Kidney (tissue), 14 donors: ENCODE measurements around the gene INSM2. TPM values are rescaled to one million over a fixed set of nuclear protein-coding genes. Genes with fewer than 3 reads are reported as not detected.
A peak's percentile ranks its signal among the peaks of the same experiment; 100 is the strongest.

Source experiments
- DNase-seq, 5 donors: peaks; one replicate each; pipeline ENCODE4 v3.0.0-alpha.2; 2013 to 2020
- FAIRE-seq: peaks from 2 replicates; lab custom pipeline; 2012; peaks lifted over from hg19 to GRCh38; lab: Jason Lieb, UNC
- H3K27ac ChIP-seq, 2 donors: one replicate each; pipeline ENCODE4 v1.7.0; 2013; ENCODE audit warnings: low read depth in 2 of 2, low read length in 2 of 2, inconsistent platforms in 1 of 2
- H3K27me3 ChIP-seq: one replicate; pipeline ENCODE4 v1.7.1; 2013; ENCODE audit warnings: low read length, inconsistent platforms; ENCODE audit not compliant: control insufficient read depth, insufficient read depth
- H3K36me3 ChIP-seq, 3 donors: one replicate each; pipeline versions ENCODE4 v1.7.0 to v1.7.1; 2013; ENCODE audit warnings: low read length in 3 of 3, control low read depth in 1 of 3, inconsistent platforms in 1 of 3; ENCODE audit not compliant: insufficient read depth in 3 of 3, control insufficient read depth in 2 of 3
- H3K4me1 ChIP-seq, 3 donors: one replicate each; pipeline versions ENCODE4 v1.7.0 to v1.7.1; 2013; ENCODE audit warnings: low read length in 3 of 3, inconsistent platforms in 1 of 3, low read depth in 1 of 3; ENCODE audit not compliant: control insufficient read depth in 2 of 3, insufficient read depth in 2 of 3
- H3K4me3 ChIP-seq, 3 donors: one replicate each; pipeline versions ENCODE4 v1.7.0 to v1.8.1; 2013; ENCODE audit warnings: low read length in 3 of 3, control low read depth in 1 of 3, inconsistent platforms in 1 of 3
- H3K9ac ChIP-seq, 3 donors: one replicate each; pipeline versions ENCODE4 v1.7.0 to v1.7.1; 2013; ENCODE audit warnings: low read length in 3 of 3, control low read depth in 1 of 3, inconsistent platforms in 1 of 3
- H3K9me3 ChIP-seq, 3 donors: one replicate each; pipeline versions ENCODE4 v1.7.0 to v1.7.1; 2013; ENCODE audit warnings: low read length in 3 of 3, control low read depth in 1 of 3, inconsistent platforms in 1 of 3; ENCODE audit not compliant: control insufficient read depth in 2 of 3, insufficient read depth in 1 of 3
- intact Hi-C: fragments of 100-400 bp; cut with DNase I; formaldehyde crosslinking; loops from one replicate; pipeline ENCODE4 v1.11.1; 2022
- polyA plus RNA-seq: library from polyadenylated mRNA; stranded (reverse); fragments of 350-450 nt; fragmentation: Illumina TruSeq; extraction: RNeasy Lipid Tissue Mini Kit (QIAGEN cat#74804); gene quantifications from one replicate; pipeline ENCODE4 v1.2.3, GENCODE V29; 2014; ENCODE audit warnings: low read depth, low replicate concordance; ENCODE audit not compliant: insufficient read depth
- total RNA-seq: library from RNA; stranded (reverse); fragmentation: NEBNext Ultra II Directional; extraction: Animal tissue kit (Norgen Biotek cat#: 25700); gene quantifications from one replicate; pipeline ENCODE4 v1.2.1, GENCODE V29; 2021
- TF ChIP-seq, protein P1 (sequence below): IDR thresholded peaks from 3 replicates; pipeline ENCODE4 v1.5.1; 2012; ENCODE audit warnings: mild to moderate bottlenecking, moderate library complexity, borderline replicate concordance; ENCODE audit not compliant: insufficient read depth; ENCODE audit errors: extremely low read depth
- donor health status: control.
- donor health status: control.
- donor health status: control.
- donor health status: control.
- donor health status: control.
- donor health status: DM: yes; HTN: yes; CAD: no.
- donor health status: Normal renal cell carcinoma (clear cell type).

Gene INSM2
- total and polyA plus RNA-seq, 2 donors from 2014 or later = not detected

GRCh38 chr14:35531960-35532747 lies 1.8 kb upstream of the INSM2 start:
- no peak overlapping the region for H3K9ac ChIP-seq
- H3K4me3 ChIP-seq = no peak overlapping the region
- TF ChIP-seq, protein P1, sequence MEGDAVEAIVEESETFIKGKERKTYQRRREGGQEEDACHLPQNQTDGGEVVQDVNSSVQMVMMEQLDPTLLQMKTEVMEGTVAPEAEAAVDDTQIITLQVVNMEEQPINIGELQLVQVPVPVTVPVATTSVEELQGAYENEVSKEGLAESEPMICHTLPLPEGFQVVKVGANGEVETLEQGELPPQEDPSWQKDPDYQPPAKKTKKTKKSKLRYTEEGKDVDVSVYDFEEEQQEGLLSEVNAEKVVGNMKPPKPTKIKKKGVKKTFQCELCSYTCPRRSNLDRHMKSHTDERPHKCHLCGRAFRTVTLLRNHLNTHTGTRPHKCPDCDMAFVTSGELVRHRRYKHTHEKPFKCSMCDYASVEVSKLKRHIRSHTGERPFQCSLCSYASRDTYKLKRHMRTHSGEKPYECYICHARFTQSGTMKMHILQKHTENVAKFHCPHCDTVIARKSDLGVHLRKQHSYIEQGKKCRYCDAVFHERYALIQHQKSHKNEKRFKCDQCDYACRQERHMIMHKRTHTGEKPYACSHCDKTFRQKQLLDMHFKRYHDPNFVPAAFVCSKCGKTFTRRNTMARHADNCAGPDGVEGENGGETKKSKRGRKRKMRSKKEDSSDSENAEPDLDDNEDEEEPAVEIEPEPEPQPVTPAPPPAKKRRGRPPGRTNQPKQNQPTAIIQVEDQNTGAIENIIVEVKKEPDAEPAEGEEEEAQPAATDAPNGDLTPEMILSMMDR = no peak
- H3K4me1 ChIP-seq = peaks cover 0 to 15% (median 7%) of the 10 kb centered on the region in 3 donors
- intact Hi-C loops = no loop called here
- H3K9me3 ChIP-seq = no peaks in the 10 kb centered on the region
- peaks cover 29% of the 10 kb centered on the region for H3K27me3 ChIP-seq
- no peak for FAIRE-seq
- no peaks in the 10 kb centered on the region for H3K36me3 ChIP-seq
- no peak overlapping the region for H3K27ac ChIP-seq
- no peak for DNase-seq

GRCh38 chr14:35532783-35533356 lies 1.1 kb upstream of the INSM2 start:
- peak overlapping the region in 2 of 3 donors; percentile 25 to 52 for H3K4me3 ChIP-seq

DNA sequence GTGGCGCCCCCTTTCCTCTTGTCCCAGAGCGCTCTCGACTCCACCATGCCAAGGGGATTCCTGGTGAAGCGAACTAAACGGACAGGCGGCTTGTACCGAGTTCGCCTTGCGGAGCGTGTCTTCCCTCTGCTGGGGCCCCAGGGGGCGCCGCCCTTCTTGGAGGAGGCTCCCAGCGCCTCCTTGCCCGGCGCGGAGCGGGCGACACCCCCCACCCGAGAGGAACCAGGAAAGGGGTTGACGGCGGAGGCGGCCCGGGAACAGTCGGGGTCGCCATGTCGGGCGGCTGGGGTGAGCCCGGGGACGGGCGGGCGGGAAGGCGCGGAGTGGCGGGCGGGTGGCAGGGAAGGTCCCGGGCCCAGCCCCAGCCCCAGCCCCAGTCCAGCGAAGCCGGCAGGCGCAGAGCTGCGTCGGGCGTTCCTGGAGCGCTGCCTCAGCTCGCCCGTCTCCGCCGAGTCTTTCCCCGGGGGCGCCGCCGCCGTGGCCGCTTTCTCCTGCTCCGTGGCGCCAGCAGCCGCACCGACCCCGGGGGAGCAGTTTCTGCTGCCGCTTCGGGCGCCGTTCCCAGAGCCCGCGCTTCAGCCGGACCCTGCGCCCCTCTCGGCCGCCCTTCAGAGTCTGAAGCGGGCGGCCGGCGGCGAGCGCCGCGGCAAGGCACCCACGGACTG lies 376 bp downstream of the INSM2 start:
- Histone ChIP-seq H3K4me1 (peaks cover 0 to 15% (median 7%) of the 10 kb centered on the region in 3 donors), H3K27me3 (peaks cover 29% of the 10 kb centered on the region), H3K36me3 (no peaks in the 10 kb centered on the region), H3K27ac (no peak overlapping the region), H3K9ac (no peak overlapping the region), H3K9me3 (no peaks in the 10 kb centered on the region), H3K4me3 (peak overlapping the region in 1 of 3 donors; percentile 52)
- TF ChIP-seq, protein P1 = no peak
- peak in 1 of 5 donors; percentile 72 for DNase-seq
- intact Hi-C loops = no loop called here
- FAIRE-seq = no peak

More at GRCh38 chr14:35532783-35533356, 1.1 kb upstream of the INSM2 start:
- TF ChIP-seq, protein P1 = no peak
- Histone ChIP-seq H3K27me3 (peaks cover 29% of the 10 kb centered on the region), H3K9ac (no peak overlapping the region), H3K36me3 (no peaks in the 10 kb centered on the region), H3K27ac (no peak overlapping the region), H3K9me3 (no peaks in the 10 kb centered on the region), H3K4me1 (peaks cover 0 to 15% (median 7%) of the 10 kb centered on the region in 3 donors)
- intact Hi-C loops = no loop called here
- DNase-seq = peak in 1 of 5 donors; percentile 24
- no peak for FAIRE-seq
